GM18511 (cell line): ENCODE data around the gene LPXN.
A peak's percentile ranks its signal among the peaks of the same experiment; 100 is the strongest.

Experiments used
- ATAC-seq: cut with Tn5 transposase; IDR thresholded peaks from one replicate; pipeline ENCODE4 v1.9.1; 2021; ENCODE audit warnings: mild to moderate bottlenecking, moderate library complexity; ENCODE audit not compliant: unreplicated experiment

The LPXN gene

GRCh38 chr11:58525037-58525614, 50.5 kb downstream of the LPXN start:
- ATAC-seq = peak; percentile 90

- peak; percentile 37 for ATAC-seq
Observed at GRCh38 chr11:58524232-58525036, 51.2 kb downstream of the LPXN start.

GRCh38 chr11:58513747-58514367, 61.8 kb downstream of the LPXN start:
- peak; percentile 82 for ATAC-seq

- no peak for ATAC-seq
Observed at GRCh38 chr11:58511636-58512035, 64.0 kb downstream of the LPXN start.

- ATAC-seq = no peak
Observed at GRCh38 chr11:58509748-58510147, 65.9 kb downstream of the LPXN start.

GRCh38 chr11:58508814-58509213, 66.8 kb downstream of the LPXN start:
- ATAC-seq = no peak

GRCh38 chr11:58508005-58508404, 67.7 kb downstream of the LPXN start, which contains the start of gene OR5B21:
TSS of gene OR5B21 (minus strand) at chr11:58508105. CDS start at chr11:58508105, 0 bp downstream.
- no peak for ATAC-seq

GRCh38 chr11:58507355-58507754, 68.3 kb downstream of the LPXN start:
- no peak for ATAC-seq

GRCh38 chr11:58506935-58507334, 68.7 kb downstream of the LPXN start:
- ATAC-seq = peak; percentile 59

GRCh38 chr11:58505849-58506248, 69.8 kb downstream of the LPXN start:
- ATAC-seq = no peak

GRCh38 chr11:58504232-58504631, 71.4 kb downstream of the LPXN start:
- no peak for ATAC-seq

GRCh38 chr11:58503361-58503856, 72.2 kb downstream of the LPXN start:
- peak; percentile 89 for ATAC-seq

GRCh38 chr11:58502004-58502403, 73.7 kb downstream of the LPXN start:
- no peak for ATAC-seq

- ATAC-seq = no peak
Observed at GRCh38 chr11:58498464-58498863, 77.2 kb downstream of the LPXN start.

- no peak for ATAC-seq
Observed at GRCh38 chr11:58497951-58498350, 77.7 kb downstream of the LPXN start.

GRCh38 chr11:58495906-58496305, 79.8 kb downstream of the LPXN start:
- ATAC-seq = peak; percentile 71

- no peak for ATAC-seq
Observed at GRCh38 chr11:58494101-58494500, 81.6 kb downstream of the LPXN start.

GRCh38 chr11:58493676-58494075, 82.0 kb downstream of the LPXN start:
- no peak for ATAC-seq

GRCh38 chr11:58490827-58491226, 84.8 kb downstream of the LPXN start:
- no peak for ATAC-seq

GRCh38 chr11:58487170-58487569, 88.5 kb downstream of the LPXN start:
- ATAC-seq = no peak

GRCh38 chr11:58485961-58486360, 89.7 kb downstream of the LPXN start:
- ATAC-seq = no peak
